WTC11 (cell line): ENCODE results near the gene HLA-C.

Experiments
- ZNF423 ChIP-seq: fragments of 250-450 bp; sonication (Bioruptor Pico); IDR thresholded peaks from 2 replicates; pipeline ENCODE4 v2.1.2; 2022; ENCODE audit warnings: mild to moderate bottlenecking, moderate library complexity
- TF ChIP-seq, protein P1 (sequence below): sonication (generic); formaldehyde crosslinking; IDR thresholded peaks from 2 replicates; pipeline ENCODE4 v1.8.0; 2022; ENCODE audit warnings: mild to moderate bottlenecking, missing genetic modification reagents
- TF ChIP-seq, protein P2 (sequence below): sonication (generic); formaldehyde crosslinking; IDR thresholded peaks from 2 replicates; pipeline ENCODE4 v1.8.1; 2022; ENCODE audit warnings: missing genetic modification reagents, borderline replicate concordance

DNA sequence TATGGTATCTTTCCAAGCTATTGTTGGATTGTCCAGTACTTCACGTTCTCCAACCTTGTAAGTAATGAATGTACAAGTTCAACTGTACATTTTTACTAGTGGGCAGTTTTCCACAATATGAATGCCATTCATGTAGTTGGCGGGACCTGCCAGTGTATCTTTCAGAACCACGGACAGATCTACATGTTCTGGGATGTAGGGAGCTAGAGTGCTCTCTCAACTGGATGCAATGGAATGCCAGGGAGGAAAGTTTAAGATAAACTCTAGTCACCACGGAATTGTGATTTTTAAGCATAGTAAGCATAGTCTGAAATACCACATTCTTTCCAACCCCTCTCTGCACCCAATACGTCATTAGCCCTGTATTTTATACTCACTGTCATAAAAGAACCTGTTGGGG, 21.5 kb upstream of the HLA-C start:
- TF ChIP-seq, protein P1, sequence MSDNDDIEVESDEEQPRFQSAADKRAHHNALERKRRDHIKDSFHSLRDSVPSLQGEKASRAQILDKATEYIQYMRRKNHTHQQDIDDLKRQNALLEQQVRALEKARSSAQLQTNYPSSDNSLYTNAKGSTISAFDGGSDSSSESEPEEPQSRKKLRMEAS: no peak
- no peak for TF ChIP-seq ZNF423 (CRISPR knock-in tag)
- TF ChIP-seq, protein P2, sequence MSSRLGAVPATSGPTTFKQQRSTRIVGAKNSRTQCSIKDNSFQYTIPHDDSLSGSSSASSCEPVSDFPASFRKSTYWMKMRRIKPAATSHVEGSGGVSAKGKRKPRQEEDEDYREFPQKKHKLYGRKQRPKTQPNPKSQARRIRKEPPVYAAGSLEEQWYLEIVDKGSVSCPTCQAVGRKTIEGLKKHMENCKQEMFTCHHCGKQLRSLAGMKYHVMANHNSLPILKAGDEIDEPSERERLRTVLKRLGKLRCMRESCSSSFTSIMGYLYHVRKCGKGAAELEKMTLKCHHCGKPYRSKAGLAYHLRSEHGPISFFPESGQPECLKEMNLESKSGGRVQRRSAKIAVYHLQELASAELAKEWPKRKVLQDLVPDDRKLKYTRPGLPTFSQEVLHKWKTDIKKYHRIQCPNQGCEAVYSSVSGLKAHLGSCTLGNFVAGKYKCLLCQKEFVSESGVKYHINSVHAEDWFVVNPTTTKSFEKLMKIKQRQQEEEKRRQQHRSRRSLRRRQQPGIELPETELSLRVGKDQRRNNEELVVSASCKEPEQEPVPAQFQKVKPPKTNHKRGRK (CRISPR knock-in tag): no peak
